GM12872 (cell line): ENCODE data around the gene TTYH3.

Experiments
- CTCF ChIP-seq: IDR thresholded peaks from 3 replicates; pipeline ENCODE4 v1.5.1; 2011; ENCODE audit warnings: low read depth, mild to moderate bottlenecking, low read length, moderate library complexity; ENCODE audit not compliant: insufficient read depth

TTYH3 gene

DNA sequence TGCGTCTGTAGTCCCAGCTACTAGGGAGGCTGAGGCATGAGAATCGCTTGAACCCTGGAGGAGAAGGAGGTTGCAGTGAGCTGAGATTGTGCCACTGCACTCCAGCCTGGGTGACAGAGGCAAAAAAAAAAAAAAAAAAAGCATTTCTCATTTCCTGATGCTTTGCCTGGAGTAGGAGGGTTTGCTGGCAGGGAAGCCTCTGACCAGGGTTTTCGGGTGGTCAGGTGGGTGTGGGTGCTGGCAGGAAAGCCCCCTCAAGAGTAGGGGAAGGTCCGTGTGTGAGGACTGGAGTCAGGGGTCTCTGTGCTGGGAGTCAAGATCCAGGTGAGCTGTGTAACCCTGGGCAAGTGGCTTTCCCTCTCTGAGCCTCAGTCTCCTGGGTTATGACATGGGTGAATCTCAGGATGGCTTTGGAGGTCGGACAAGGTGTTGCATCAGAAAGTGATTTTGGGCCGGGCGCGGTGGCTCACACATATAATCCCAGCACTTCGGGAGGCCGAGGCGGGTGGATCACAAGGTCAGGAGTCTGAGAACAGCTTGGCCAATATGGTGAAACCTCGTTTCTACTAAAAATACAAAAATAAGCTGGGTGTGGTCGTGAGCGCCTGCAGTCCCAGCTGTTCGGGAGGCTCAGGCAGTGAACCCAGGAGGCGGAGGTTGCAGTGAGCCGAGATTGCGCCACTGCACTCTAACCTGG is 59.4 kb downstream of the TTYH3 start:
- TF ChIP-seq CTCF: no peak

GRCh38 chr7:2692543-2692942 is 60.8 kb downstream of the TTYH3 start:
- TF ChIP-seq CTCF: no peak

DNA sequence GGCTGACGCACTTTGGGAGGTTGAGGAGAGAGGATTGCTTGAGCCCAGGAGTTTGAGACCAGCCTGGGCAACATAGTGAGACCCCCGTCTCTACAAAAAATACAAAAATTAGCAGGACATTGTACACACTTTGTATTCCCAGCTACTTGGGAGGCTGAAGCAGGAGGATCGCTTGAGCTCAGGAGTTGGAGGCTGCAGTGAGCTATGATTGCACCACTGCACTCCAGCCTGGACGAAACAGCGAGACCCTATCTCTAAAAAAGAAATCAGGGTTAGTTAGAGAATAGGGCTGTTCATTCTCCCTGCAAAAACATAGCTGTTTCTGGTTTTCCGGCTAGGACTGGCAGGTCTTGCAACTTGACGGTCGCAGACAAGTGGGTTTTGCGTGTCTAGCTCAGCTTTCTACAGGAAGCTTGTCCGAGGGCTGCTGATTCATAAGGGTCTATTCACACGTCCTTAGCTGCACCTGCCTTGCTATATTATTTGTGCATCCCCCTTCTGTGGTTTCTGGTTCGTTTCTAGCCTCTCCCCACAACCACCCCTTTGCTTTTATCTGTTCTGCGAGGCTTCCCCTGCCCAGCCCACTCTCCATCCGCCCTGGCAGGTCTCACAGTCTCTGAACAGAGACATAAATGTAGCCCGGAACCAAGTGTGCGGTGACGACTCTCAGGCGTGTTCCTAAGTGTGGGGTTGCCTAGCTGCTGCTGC is 66.9 kb downstream of the TTYH3 start:
- no peak for TF ChIP-seq CTCF

DNA sequence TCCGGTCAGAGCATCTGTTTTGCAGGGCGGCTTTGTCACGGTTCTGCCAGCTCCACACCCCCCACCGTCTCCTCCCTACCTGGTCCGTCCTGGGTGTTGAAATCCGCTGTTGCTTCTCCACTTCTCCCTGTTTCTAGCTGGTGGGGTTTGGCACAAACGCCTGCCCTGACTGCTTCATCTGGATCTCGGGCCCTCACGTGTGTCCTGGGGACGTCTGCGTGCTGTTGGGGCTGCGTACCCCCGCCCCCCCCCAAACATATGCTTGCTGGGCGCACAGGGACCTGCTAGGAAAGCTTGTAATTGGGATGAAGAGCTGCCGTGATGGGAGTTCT is 67.5 kb downstream of the TTYH3 start:
- TF ChIP-seq CTCF: no peak

DNA sequence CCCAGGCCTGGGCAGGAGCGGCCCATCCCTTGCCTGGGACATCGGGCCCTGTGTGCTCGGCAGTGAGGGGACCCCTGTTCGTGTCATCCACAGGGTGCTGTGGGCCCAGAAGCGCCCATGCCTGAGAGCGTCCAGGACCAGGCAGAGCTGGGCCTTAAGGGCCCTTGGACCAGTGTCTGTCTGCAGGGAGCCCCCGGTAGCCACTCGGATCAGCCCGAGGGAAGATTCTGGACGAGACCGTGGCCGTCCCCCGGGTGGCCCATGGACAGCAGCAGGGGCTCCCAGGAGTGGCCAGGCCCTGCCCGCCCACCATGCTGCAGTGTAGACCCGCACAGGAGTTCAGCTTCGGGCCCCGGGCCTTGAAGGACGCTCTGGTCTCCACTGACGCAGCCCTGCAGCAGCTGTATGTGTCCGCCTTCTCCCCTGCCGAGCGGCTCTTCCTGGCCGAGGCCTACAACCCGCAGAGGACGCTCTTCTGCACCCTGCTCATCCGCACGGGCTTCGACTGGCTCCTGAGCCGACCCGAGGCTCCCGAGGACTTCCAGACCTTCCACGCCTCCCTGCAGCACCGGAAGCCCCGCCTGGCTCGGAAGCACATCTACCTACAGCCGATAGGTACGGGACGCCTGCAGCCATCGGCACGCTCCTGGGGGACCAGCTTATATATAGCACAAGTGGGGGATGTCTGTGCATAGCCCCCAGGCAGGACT is 68.5 kb downstream of the TTYH3 start:
- TF ChIP-seq CTCF: no peak

DNA sequence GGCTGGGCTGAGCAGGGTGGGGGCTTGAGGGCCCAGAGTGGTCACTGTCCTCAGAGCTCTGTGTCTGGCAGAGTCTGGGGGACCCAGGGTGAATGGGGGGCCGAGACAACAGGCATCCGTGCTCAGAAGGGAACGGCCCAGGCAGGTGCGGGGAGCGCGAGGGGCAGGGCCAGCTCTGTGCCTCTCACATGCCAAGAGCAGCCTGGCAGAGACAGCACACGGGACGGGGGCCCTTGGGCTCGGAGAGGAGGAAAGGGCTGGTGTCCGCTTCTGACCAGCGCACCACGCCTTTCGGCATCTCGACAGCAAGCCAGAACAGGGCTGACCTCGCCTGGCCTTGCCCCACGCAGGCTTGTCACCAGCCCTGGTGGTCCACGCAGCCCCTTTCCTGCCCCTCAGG is 69.6 kb downstream of the TTYH3 start:
- TF ChIP-seq CTCF: no peak

GRCh38 chr7:2701832-2702593 is 70.2 kb downstream of the TTYH3 start:
- TF ChIP-seq CTCF: no peak
